HepG2 (cell line): ENCODE data around the gene NFXL1. TPM values are rescaled to one million over a fixed set of nuclear protein-coding genes. Genes with fewer than 3 reads are reported as not detected.

Source experiments
- FOXP1 ChIP-seq, 2 experiments: fragments of 450-650 bp in 1 of 2; IDR thresholded peaks; 2 replicates each; pipeline ENCODE4 v1.6.1; 2017 to 2018; ENCODE audit warnings: antibody characterized with exemption in 1 of 2
- GATAD2A ChIP-seq: IDR thresholded peaks from 2 replicates; pipeline ENCODE4 v1.6.1; 2016
- LCORL ChIP-seq, 2 experiments: fragments of 450-650 bp in 1 of 2; sonication (generic) in 1 of 2; formaldehyde crosslinking in 1 of 2; IDR thresholded peaks; 2 replicates each; pipeline versions ENCODE4 v1.5.0 to v1.6.1; 2017 to 2020; ENCODE audit warnings: antibody characterized with exemption in 1 of 2, missing genetic modification reagents in 1 of 2
- NR2F1 ChIP-seq, 2 experiments: fragments of 450-650 bp in 1 of 2; formaldehyde crosslinking in 1 of 2; IDR thresholded peaks; 2 replicates each; pipeline versions ENCODE4 v1.5.0 to v1.6.1; 2016 to 2020; ENCODE audit warnings: mild to moderate bottlenecking in 1 of 2, missing compliant biosample characterization in 1 of 2, missing genetic modification reagents in 1 of 2, moderate library complexity in 1 of 2
- ZNF737 ChIP-seq: sonication (generic); formaldehyde crosslinking; IDR thresholded peaks from 2 replicates; pipeline ENCODE4 v1.5.0; 2020; ENCODE audit warnings: missing genetic modification reagents, mild to moderate bottlenecking, borderline replicate concordance
- ZNF777 ChIP-seq: sonication (generic); formaldehyde crosslinking; IDR thresholded peaks from 2 replicates; pipeline ENCODE4 v1.4.0; 2020; ENCODE audit warnings: missing genetic modification reagents
- polyA plus RNA-seq, 8 experiments: library from polyadenylated mRNA; depleted of rRNA in 3 of 8; stranded (reverse) in 7 of 8; unstranded in 1 of 8; fragments of >200 nt; fragmentation: Illumina TruSeq in 4 of 8; extraction: Trizol in 4 of 8; gene quantifications; 2 replicates each; pipeline versions ENCODE4 v1.2.1 to v1.2.3, GENCODE V29; 2011 to 2016; ENCODE audit warnings: low read depth in 4 of 8, missing spikeins in 1 of 8, mixed read lengths in 1 of 8; ENCODE audit not compliant: insufficient read depth in 1 of 8
- total RNA-seq, 5 experiments: library from RNA; depleted of rRNA; stranded (reverse); fragments of >200 nt; fragmentation: Illumina TruSeq; extraction: Trizol; gene quantifications; 2 replicates each; pipeline ENCODE4 v1.2.3, GENCODE V29; 2016; ENCODE audit warnings: low read depth in 1 of 5
- TF ChIP-seq, protein P1 (sequence below): sonication (generic); formaldehyde crosslinking; IDR thresholded peaks from 2 replicates; pipeline ENCODE4 v1.8.1; 2023; ENCODE audit warnings: mild to moderate bottlenecking, moderate library complexity, missing genetic modification reagents
- TF ChIP-seq, protein P2 (sequence below): sonication (generic); formaldehyde crosslinking; IDR thresholded peaks from 2 replicates; pipeline ENCODE4 v1.4.0; 2020; ENCODE audit warnings: missing genetic modification reagents

NFXL1 gene
- total and polyA plus RNA-seq, 2 of the 13 experiments (the other 11 are each of a cell fraction or from before 2014, with no cell fraction given): 12.0 to 18.6 TPM

DNA sequence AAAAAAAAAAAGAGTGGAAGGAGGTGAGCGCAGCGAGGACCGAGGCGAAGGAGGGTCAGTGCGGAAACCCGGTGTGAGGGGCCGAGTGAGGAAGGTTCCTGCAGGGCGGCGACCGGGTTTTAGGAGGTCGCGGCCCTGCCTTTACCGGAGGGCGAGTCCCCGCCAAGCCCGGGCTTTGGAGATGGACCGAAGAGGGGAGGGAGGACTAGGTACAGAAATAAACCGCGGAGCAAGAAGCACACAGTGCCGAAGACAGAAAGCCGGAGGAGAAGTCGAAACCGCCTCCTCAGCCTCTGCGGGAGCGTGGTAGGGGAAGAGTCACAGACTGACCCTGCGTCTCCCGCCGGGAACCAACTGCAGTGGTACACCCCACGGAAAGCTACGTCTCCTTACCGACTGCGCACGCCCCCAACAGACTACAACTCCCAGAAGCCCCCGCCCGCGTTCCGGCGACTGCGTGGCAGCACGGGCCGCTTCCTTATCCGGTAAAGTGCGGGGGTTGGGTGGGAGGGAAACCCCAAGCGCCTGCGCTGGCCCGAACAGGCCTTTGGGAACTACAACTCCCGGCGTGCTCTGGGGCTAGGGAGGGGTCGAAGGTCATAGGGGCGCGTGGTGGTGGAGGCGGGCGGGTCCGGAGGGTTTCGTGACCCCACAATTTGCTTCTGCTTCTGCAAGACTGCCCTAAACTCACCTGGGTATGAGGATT lies at the start of gene NFXL1 (continued):
- TF ChIP-seq LCORL (IDR thresholded peaks at IDR 0.05): no peak
- peak; percentile 60 for TF ChIP-seq LCORL (CRISPR knock-in tag; IDR thresholded peaks at IDR 0.05)
- 0 out of 2 replicates have a peak, but pooled peaks have one; percentile 87 for TF ChIP-seq ZNF737 (CRISPR knock-in tag)
- TF ChIP-seq, protein P1, sequence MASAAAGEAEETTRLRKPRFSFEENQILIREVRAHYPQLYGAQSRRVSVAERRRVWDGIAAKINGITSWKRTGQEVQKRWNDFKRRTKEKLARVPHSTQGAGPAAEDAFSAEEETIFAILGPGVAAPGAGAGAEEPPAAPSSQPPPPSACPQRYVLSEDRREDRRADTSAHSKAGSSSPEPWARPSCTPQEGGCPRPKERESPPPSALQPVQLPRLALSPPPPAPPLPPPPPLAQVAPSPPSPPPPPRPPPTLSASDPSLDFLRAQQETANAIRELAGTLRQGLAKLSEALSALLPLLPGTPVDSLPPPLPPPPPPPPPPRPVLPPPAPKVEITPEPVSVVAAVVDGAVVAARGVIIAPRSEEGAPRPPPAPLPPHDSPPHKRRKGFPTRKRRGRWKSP (CRISPR knock-in tag): 0 out of 2 replicates have a peak, but pooled peaks have one; percentile 29
- TF ChIP-seq, protein P2, sequence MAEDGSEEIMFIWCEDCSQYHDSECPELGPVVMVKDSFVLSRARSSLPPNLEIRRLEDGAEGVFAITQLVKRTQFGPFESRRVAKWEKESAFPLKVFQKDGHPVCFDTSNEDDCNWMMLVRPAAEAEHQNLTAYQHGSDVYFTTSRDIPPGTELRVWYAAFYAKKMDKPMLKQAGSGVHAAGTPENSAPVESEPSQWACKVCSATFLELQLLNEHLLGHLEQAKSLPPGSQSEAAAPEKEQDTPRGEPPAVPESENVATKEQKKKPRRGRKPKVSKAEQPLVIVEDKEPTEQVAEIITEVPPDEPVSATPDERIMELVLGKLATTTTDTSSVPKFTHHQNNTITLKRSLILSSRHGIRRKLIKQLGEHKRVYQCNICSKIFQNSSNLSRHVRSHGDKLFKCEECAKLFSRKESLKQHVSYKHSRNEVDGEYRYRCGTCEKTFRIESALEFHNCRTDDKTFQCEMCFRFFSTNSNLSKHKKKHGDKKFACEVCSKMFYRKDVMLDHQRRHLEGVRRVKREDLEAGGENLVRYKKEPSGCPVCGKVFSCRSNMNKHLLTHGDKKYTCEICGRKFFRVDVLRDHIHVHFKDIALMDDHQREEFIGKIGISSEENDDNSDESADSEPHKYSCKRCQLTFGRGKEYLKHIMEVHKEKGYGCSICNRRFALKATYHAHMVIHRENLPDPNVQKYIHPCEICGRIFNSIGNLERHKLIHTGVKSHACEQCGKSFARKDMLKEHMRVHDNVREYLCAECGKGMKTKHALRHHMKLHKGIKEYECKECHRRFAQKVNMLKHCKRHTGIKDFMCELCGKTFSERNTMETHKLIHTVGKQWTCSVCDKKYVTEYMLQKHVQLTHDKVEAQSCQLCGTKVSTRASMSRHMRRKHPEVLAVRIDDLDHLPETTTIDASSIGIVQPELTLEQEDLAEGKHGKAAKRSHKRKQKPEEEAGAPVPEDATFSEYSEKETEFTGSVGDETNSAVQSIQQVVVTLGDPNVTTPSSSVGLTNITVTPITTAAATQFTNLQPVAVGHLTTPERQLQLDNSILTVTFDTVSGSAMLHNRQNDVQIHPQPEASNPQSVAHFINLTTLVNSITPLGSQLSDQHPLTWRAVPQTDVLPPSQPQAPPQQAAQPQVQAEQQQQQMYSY (CRISPR knock-in tag): no peak
- no peak for TF ChIP-seq FOXP1 (IDR thresholded peaks at IDR 0.05)
- TF ChIP-seq FOXP1 (CRISPR knock-in tag; IDR thresholded peaks at IDR 0.05): no peak
- TF ChIP-seq GATAD2A (CRISPR knock-in tag): peak; percentile 29; the same call in 1 of the 2 replicates
- peak; percentile 45; the same call in 1 of the 2 replicates for TF ChIP-seq ZNF777 (CRISPR knock-in tag)
- TF ChIP-seq NR2F1 (CRISPR knock-in tag; IDR thresholded peaks at IDR 0.05): peak; percentile 31 to 47; a peak in 2 of 4 replicates
